ENCODE measurements around the gene TMED1.

The TMED1 gene

DNA sequence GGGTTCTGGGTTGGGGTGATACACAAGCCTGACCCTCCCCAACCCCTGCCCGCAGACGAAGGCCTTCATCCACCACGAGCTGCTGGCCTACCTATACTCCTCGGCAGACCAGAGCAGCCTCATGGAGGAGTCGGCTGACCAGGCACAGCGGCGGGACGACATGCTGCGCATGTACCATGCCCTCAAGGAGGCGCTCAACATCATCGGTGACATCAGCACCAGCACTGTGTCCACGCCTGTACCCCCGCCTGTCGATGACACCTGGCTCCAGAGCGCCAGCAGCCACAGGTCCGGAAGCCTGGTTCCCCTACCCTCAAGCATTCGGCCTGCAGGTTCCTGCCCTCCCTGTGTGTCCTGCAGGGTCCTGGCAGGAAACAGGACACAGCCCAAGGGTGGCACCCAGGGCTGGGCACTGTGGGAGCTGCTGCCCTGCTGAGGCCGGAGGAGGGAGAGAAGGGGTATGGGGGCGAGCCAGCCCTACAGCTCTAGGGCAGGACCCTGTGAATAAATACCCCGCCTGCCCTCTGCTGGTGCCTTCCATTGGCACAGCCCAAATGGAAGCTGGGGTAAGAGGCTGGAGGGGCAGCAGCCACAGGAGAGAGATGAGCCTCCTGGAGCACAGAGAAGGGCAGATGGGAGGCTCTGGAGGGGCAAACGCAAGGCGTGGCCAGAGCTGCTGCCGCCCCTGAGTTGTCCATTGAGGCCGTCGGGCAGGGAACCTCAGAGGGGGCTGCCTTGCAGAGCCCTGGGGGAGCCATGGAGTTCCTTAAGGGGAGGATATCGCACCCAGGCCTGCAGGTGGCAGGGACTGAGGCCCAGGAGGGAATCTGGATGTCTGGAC, 6.8 kb downstream of the TMED1 start:
- H3K36me3 ChIP-seq (ENCODE audit: insufficient read depth, low read depth, low read length): peaks cover 51% of the 10 kb centered on the region
- no peaks in the 10 kb centered on the region for H3K9me3 ChIP-seq (ENCODE audit: insufficient read depth, low read depth, low read length)
- H3K4me3 ChIP-seq (ENCODE audit: low read length): no peak overlapping the region
- H3K9ac ChIP-seq (ENCODE audit: low read depth, low read length): no peak overlapping the region
- H3K4me1 ChIP-seq (ENCODE audit: insufficient read depth, low read length): no peaks in the 10 kb centered on the region
- no peaks in the 10 kb centered on the region for H3K27me3 ChIP-seq (ENCODE audit: insufficient read depth, low read length)
- no peak overlapping the region for H3K27ac ChIP-seq (ENCODE audit: low read length)

- Histone ChIP-seq H3K36me3 (ENCODE audit: insufficient read depth, low read depth, low read length) (peaks cover 41% of the 10 kb centered on the region), H3K9me3 (ENCODE audit: insufficient read depth, low read depth, low read length) (no peaks in the 10 kb centered on the region)
Measured at GRCh38 chr19:10826846-10827245, 9.2 kb downstream of the TMED1 start.

GRCh38 chr19:10826231-10826630, 9.8 kb downstream of the TMED1 start:
- Histone ChIP-seq H3K4me3 (ENCODE audit: low read length) (no peak overlapping the region), H3K36me3 (ENCODE audit: insufficient read depth, low read depth, low read length) (peaks cover 41% of the 10 kb centered on the region), H3K4me1 (ENCODE audit: insufficient read depth, low read length) (no peaks in the 10 kb centered on the region), H3K9me3 (ENCODE audit: insufficient read depth, low read depth, low read length) (no peaks in the 10 kb centered on the region), H3K27me3 (ENCODE audit: insufficient read depth, low read length) (no peaks in the 10 kb centered on the region), H3K27ac (ENCODE audit: low read length) (no peak overlapping the region), H3K9ac (ENCODE audit: low read depth, low read length) (no peak overlapping the region)

More at GRCh38 chr19:10826846-10827245, 9.2 kb downstream of the TMED1 start:
- Histone ChIP-seq H3K27me3 (ENCODE audit: insufficient read depth, low read length) (no peaks in the 10 kb centered on the region), H3K4me3 (ENCODE audit: low read length) (no peak overlapping the region), H3K4me1 (ENCODE audit: insufficient read depth, low read length) (no peaks in the 10 kb centered on the region), H3K9ac (ENCODE audit: low read depth, low read length) (no peak overlapping the region), H3K27ac (ENCODE audit: low read length) (no peak overlapping the region)

- Histone ChIP-seq H3K27ac (ENCODE audit: low read length) (no peak overlapping the region), H3K36me3 (ENCODE audit: insufficient read depth, low read depth, low read length) (peaks cover 53% of the 10 kb centered on the region), H3K9ac (ENCODE audit: low read depth, low read length) (no peak overlapping the region), H3K9me3 (ENCODE audit: insufficient read depth, low read depth, low read length) (no peaks in the 10 kb centered on the region), H3K4me1 (ENCODE audit: insufficient read depth, low read length) (no peaks in the 10 kb centered on the region), H3K4me3 (ENCODE audit: low read length) (no peak overlapping the region), H3K27me3 (ENCODE audit: insufficient read depth, low read length) (no peaks in the 10 kb centered on the region)
Measured at GRCh38 chr19:10823690-10824089, 12.3 kb downstream of the TMED1 start.

GRCh38 chr19:10820173-10820572, 15.8 kb downstream of the TMED1 start:
- Histone ChIP-seq H3K4me1 (ENCODE audit: insufficient read depth, low read length) (no peaks in the 10 kb centered on the region), H3K36me3 (ENCODE audit: insufficient read depth, low read depth, low read length) (peaks cover 41% of the 10 kb centered on the region)

GRCh38 chr19:10819124-10820060, 16.6 kb downstream of the TMED1 start:
- H3K9me3 ChIP-seq (ENCODE audit: insufficient read depth, low read depth, low read length): no peaks in the 10 kb centered on the region
- no peaks in the 10 kb centered on the region for H3K4me1 ChIP-seq (ENCODE audit: insufficient read depth, low read length)
- no peaks in the 10 kb centered on the region for H3K27me3 ChIP-seq (ENCODE audit: insufficient read depth, low read length)
- no peak overlapping the region for H3K27ac ChIP-seq (ENCODE audit: low read length)
- H3K36me3 ChIP-seq (ENCODE audit: insufficient read depth, low read depth, low read length): peaks cover 40% of the 10 kb centered on the region
- H3K9ac ChIP-seq (ENCODE audit: low read depth, low read length): no peak overlapping the region
- H3K4me3 ChIP-seq (ENCODE audit: low read length): no peak overlapping the region

More at GRCh38 chr19:10820173-10820572, 15.8 kb downstream of the TMED1 start:
- Histone ChIP-seq H3K27ac (ENCODE audit: low read length) (no peak overlapping the region), H3K4me3 (ENCODE audit: low read length) (no peak overlapping the region), H3K27me3 (ENCODE audit: insufficient read depth, low read length) (no peaks in the 10 kb centered on the region), H3K9ac (ENCODE audit: low read depth, low read length) (no peak overlapping the region), H3K9me3 (ENCODE audit: insufficient read depth, low read depth, low read length) (no peaks in the 10 kb centered on the region)

GRCh38 chr19:10818301-10819123, 17.5 kb downstream of the TMED1 start:
- H3K9me3 ChIP-seq (ENCODE audit: insufficient read depth, low read depth, low read length): no peaks in the 10 kb centered on the region
- no peak overlapping the region for H3K27ac ChIP-seq (ENCODE audit: low read length)
- H3K4me1 ChIP-seq (ENCODE audit: insufficient read depth, low read length): no peaks in the 10 kb centered on the region
- H3K4me3 ChIP-seq (ENCODE audit: low read length): no peak overlapping the region
- peaks cover 33% of the 10 kb centered on the region for H3K36me3 ChIP-seq (ENCODE audit: insufficient read depth, low read depth, low read length)
- H3K9ac ChIP-seq (ENCODE audit: low read depth, low read length): no peak overlapping the region
- H3K27me3 ChIP-seq (ENCODE audit: insufficient read depth, low read length): no peaks in the 10 kb centered on the region

- Histone ChIP-seq H3K9me3 (ENCODE audit: insufficient read depth, low read depth, low read length) (no peaks in the 10 kb centered on the region), H3K27ac (ENCODE audit: low read length) (no peak overlapping the region), H3K4me3 (ENCODE audit: low read length) (no peak overlapping the region), H3K9ac (ENCODE audit: low read depth, low read length) (no peak overlapping the region), H3K4me1 (ENCODE audit: insufficient read depth, low read length) (no peaks in the 10 kb centered on the region), H3K27me3 (ENCODE audit: insufficient read depth, low read length) (no peaks in the 10 kb centered on the region), H3K36me3 (ENCODE audit: insufficient read depth, low read depth, low read length) (peaks cover 38% of the 10 kb centered on the region)
Measured at GRCh38 chr19:10817291-10818038, 18.5 kb downstream of the TMED1 start.

DNA sequence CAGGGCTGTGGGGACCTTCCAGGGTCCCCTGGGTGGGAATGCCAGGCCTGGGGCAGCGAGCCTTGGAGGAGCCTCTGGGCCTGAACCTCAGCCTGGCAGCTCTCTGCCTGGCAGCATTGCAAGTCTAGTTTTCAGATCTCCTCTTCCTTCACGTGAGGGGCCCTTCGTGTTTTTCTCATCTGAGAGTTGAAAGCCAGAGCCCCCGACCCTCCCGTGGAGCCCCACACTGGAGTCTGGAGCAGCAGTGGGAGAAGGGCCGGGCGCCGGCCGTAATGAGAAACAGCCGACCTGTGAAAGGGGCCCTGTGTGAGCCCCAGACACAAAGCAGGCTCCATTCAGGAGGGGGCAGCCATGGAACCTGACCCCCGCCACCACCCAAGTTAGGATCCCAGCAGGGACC, 19.3 kb downstream of the TMED1 start:
- Histone ChIP-seq H3K27me3 (ENCODE audit: insufficient read depth, low read length) (no peaks in the 10 kb centered on the region), H3K4me3 (ENCODE audit: low read length) (no peak overlapping the region), H3K9ac (ENCODE audit: low read depth, low read length) (no peak overlapping the region), H3K9me3 (ENCODE audit: insufficient read depth, low read depth, low read length) (no peaks in the 10 kb centered on the region), H3K36me3 (ENCODE audit: insufficient read depth, low read depth, low read length) (peaks cover 42% of the 10 kb centered on the region), H3K4me1 (ENCODE audit: insufficient read depth, low read length) (no peaks in the 10 kb centered on the region), H3K27ac (ENCODE audit: low read length) (no peak overlapping the region)

- Histone ChIP-seq H3K27ac (ENCODE audit: low read length) (no peak overlapping the region), H3K4me1 (ENCODE audit: insufficient read depth, low read length) (no peaks in the 10 kb centered on the region), H3K27me3 (ENCODE audit: insufficient read depth, low read length) (no peaks in the 10 kb centered on the region), H3K9ac (ENCODE audit: low read depth, low read length) (no peak overlapping the region), H3K4me3 (ENCODE audit: low read length) (no peak overlapping the region), H3K36me3 (ENCODE audit: insufficient read depth, low read depth, low read length) (peaks cover 41% of the 10 kb centered on the region), H3K9me3 (ENCODE audit: insufficient read depth, low read depth, low read length) (no peaks in the 10 kb centered on the region)
Measured at GRCh38 chr19:10815969-10816644, 19.9 kb downstream of the TMED1 start.

All from iPS-20b (cell line).